ENCODE measurements around the gene DERA.

DNA sequence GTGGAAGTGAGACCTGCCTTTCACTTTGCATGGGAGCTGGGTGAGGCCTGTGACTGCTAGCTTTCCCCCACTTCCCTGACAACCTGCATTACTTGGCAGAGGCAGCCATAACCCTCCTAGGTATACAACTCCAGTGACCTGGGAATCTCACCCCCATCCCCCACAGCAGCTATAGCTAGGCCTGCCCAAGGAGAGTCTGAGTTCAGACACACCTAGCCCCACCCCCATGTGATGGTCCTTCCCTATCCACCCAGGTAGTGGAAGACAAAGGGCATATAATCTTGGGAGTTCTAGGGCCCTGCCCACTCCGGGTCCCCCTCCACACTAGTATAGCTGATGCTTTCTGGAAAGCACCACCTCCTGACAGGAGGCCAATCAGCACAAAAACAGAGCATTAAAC lies 35.3 kb upstream of the DERA start:
- TF ChIP-seq, protein P1, sequence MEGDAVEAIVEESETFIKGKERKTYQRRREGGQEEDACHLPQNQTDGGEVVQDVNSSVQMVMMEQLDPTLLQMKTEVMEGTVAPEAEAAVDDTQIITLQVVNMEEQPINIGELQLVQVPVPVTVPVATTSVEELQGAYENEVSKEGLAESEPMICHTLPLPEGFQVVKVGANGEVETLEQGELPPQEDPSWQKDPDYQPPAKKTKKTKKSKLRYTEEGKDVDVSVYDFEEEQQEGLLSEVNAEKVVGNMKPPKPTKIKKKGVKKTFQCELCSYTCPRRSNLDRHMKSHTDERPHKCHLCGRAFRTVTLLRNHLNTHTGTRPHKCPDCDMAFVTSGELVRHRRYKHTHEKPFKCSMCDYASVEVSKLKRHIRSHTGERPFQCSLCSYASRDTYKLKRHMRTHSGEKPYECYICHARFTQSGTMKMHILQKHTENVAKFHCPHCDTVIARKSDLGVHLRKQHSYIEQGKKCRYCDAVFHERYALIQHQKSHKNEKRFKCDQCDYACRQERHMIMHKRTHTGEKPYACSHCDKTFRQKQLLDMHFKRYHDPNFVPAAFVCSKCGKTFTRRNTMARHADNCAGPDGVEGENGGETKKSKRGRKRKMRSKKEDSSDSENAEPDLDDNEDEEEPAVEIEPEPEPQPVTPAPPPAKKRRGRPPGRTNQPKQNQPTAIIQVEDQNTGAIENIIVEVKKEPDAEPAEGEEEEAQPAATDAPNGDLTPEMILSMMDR (IDR thresholded peaks at IDR 0.05) = no peak
- no peak for TF ChIP-seq EP300 (IDR thresholded peaks at IDR 0.05)
- no peak for TF ChIP-seq POLR2A (IDR thresholded peaks at IDR 0.05)

All from tibial nerve (tissue), 4 donors.